ENCODE data around the gene ITGAD.
A peak's percentile ranks its signal among the peaks of the same experiment; 100 is the strongest.

Gene ITGAD

DNA sequence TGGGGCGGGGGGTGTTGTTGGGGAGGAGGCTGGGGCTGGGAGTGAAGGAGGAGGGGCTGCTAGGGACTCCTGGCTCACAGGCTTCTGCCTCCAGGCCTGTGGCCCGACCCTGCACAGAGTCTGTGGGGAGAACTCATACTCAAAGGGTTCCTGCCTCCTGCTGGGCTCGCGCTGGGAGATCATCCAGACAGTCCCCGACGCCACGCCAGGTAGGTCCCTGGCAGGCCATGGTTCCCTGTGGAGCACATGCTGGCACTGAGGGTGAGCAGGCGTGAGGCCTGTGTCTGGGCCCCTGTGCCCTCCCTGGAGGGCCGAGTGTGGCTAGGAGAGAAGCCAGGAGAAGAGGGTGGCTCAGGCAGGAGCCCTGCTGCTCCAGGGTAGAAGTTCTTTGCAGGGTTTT is 4.6 kb downstream of the ITGAD start (continued):
- TF ChIP-seq ZNF8 (CRISPR knock-in tag; IDR thresholded peaks at IDR 0.05) = no peak

DNA sequence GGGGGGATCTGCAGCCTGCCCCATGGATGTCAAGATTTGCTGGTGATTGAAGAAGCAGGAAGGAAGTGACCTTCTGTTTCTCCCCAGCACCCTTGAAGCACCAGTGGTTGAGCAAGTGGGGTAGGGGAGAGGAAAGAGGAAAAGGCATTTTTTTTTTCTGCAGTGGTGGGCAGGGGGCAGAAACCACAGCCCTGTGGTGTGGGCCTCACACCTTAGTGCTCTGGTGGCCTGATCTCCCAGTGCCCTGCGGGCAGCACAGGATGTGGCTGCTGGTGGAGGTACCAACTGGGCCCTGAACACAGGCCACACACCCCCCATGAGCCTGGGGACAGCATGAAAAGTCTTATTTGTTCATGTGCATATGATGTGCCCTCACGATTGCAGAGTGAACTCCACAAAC is 7.1 kb downstream of the ITGAD start:
- ATAC-seq = no peak
- TF ChIP-seq, protein P1, sequence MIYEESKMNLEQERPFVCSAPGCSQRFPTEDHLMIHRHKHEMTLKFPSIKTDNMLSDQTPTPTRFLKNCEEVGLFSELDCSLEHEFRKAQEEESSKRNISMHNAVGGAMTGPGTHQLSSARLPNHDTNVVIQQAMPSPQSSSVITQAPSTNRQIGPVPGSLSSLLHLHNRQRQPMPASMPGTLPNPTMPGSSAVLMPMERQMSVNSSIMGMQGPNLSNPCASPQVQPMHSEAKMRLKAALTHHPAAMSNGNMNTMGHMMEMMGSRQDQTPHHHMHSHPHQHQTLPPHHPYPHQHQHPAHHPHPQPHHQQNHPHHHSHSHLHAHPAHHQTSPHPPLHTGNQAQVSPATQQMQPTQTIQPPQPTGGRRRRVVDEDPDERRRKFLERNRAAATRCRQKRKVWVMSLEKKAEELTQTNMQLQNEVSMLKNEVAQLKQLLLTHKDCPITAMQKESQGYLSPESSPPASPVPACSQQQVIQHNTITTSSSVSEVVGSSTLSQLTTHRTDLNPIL (CRISPR knock-in tag; IDR thresholded peaks at IDR 0.05; ENCODE audit: low read depth) = no peak
- TF ChIP-seq ISL1 (CRISPR knock-in tag; IDR thresholded peaks at IDR 0.05) (no peak), TCF4 (CRISPR knock-in tag; IDR thresholded peaks at IDR 0.05; ENCODE audit: borderline replicate concordance) (no peak)

DNA sequence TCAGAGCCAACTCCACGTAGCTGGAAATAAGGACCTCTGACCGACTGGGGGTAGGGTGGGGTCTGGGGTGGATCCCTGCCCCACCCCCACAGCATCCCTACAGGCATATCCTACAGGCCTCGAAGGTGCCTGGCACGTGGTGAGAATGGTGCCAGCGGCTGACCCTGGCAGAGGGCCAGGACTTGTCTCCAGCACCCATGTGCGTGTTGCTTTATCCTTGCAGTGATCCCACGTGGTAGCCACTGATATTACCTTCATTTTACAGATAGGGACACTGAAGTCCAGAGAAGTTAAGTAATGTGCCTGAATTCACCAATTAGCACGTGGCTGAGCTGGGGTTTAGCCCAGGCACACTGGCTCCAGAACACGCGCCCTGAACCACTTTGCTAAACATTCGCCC is 8.3 kb downstream of the ITGAD start:
- no peak for TF ChIP-seq CSDC2 (CRISPR knock-in tag; IDR thresholded peaks at IDR 0.05)
- TF ChIP-seq, protein P2, sequence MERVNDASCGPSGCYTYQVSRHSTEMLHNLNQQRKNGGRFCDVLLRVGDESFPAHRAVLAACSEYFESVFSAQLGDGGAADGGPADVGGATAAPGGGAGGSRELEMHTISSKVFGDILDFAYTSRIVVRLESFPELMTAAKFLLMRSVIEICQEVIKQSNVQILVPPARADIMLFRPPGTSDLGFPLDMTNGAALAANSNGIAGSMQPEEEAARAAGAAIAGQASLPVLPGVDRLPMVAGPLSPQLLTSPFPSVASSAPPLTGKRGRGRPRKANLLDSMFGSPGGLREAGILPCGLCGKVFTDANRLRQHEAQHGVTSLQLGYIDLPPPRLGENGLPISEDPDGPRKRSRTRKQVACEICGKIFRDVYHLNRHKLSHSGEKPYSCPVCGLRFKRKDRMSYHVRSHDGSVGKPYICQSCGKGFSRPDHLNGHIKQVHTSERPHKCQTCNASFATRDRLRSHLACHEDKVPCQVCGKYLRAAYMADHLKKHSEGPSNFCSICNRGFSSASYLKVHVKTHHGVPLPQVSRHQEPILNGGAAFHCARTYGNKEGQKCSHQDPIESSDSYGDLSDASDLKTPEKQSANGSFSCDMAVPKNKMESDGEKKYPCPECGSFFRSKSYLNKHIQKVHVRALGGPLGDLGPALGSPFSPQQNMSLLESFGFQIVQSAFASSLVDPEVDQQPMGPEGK (CRISPR knock-in tag; IDR thresholded peaks at IDR 0.05; ENCODE audit: borderline replicate concordance) = no peak
- TF ChIP-seq, protein P3, sequence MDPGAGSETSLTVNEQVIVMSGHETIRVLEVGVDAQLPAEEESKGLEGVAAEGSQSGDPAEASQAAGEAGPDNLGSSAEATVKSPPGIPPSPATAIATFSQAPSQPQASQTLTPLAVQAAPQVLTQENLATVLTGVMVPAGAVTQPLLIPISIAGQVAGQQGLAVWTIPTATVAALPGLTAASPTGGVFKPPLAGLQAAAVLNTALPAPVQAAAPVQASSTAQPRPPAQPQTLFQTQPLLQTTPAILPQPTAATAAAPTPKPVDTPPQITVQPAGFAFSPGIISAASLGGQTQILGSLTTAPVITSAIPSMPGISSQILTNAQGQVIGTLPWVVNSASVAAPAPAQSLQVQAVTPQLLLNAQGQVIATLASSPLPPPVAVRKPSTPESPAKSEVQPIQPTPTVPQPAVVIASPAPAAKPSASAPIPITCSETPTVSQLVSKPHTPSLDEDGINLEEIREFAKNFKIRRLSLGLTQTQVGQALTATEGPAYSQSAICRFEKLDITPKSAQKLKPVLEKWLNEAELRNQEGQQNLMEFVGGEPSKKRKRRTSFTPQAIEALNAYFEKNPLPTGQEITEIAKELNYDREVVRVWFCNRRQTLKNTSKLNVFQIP (CRISPR knock-in tag; IDR thresholded peaks at IDR 0.05; ENCODE audit: borderline replicate concordance, low read depth) = no peak
- no peak for ATAC-seq

DNA sequence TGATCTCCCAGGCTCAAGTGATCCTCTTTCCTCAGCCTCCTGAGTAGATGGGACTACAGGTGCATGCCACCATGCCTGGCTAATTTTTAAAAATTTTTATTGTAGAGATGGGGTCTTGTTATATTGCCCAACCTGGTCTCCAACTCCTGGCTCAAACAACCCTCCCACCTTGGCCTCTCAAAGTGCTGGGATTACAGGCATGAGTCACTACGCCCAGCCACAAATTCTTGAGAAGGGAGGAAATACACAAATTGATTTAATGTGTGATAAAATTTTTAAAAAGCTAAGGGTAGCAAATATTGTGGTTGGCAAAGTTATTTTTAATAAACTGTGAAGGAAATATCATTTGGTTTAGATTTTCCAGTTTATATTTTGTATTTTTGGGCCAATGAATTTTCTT is 9.6 kb downstream of the ITGAD start:
- TF ChIP-seq, protein P3 (CRISPR knock-in tag; IDR thresholded peaks at IDR 0.05; ENCODE audit: borderline replicate concordance, low read depth) = no peak
- TF ChIP-seq ZC3H10 (CRISPR knock-in tag; IDR thresholded peaks at IDR 0.05) (no peak), TCF4 (CRISPR knock-in tag; IDR thresholded peaks at IDR 0.05; ENCODE audit: borderline replicate concordance) (no peak), RARB (CRISPR knock-in tag; IDR thresholded peaks at IDR 0.05) (no peak), SNAI2 (CRISPR knock-in tag; IDR thresholded peaks at IDR 0.05) (no peak), ARNTL (CRISPR knock-in tag; IDR thresholded peaks at IDR 0.05; ENCODE audit: borderline replicate concordance, low read depth) (no peak), OSR1 (CRISPR knock-in tag; IDR thresholded peaks at IDR 0.05) (no peak)
- no peak for ATAC-seq

DNA sequence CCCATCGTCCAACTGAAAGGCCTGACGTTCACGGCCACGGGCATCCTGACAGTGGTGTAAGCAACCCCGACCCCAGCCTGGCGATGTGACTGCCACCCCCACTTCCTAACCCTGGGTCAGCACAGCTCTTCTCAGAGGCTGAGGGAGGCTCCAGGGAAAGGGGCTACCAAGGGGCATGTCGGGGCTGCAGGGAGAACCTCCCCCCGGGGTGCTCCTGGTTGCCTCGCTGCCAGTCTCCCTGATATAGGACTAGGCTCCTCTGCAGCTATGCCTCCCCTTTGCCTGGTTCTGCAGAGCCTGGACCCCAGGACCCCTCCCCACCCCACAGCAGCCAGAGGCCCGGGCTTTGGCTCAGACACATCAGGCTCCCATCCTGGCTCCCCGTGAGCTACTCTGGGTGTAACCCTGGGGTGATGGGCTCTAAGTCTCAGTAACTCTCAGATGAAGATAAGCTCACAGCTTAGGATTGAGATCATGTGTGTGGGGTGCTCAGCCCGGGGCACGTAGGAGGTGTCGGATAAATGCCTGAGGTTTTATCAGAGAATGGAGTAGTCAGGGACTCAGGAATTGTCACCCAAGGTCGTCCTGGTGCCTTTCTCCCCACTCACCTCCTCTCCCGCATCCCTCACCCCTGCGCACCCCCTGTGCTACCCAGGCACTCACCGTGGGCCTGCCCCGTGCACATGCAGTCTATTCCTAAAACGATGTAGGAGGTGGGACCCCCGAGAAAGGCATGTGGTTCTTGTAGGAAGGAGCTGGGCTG is 10.6 kb downstream of the ITGAD start:
- TF ChIP-seq PPARA (CRISPR knock-in tag; IDR thresholded peaks at IDR 0.05; ENCODE audit: borderline replicate concordance) (no peak), TCF4 (CRISPR knock-in tag; IDR thresholded peaks at IDR 0.05; ENCODE audit: borderline replicate concordance) (no peak), ZFP3 (CRISPR knock-in tag; IDR thresholded peaks at IDR 0.05) (no peak), ZNF70 (CRISPR knock-in tag; IDR thresholded peaks at IDR 0.05) (no peak), SNAI2 (CRISPR knock-in tag; IDR thresholded peaks at IDR 0.05) (no peak), TOX (CRISPR knock-in tag; IDR thresholded peaks at IDR 0.05; ENCODE audit: borderline replicate concordance) (no peak)
- TF ChIP-seq, protein P4, sequence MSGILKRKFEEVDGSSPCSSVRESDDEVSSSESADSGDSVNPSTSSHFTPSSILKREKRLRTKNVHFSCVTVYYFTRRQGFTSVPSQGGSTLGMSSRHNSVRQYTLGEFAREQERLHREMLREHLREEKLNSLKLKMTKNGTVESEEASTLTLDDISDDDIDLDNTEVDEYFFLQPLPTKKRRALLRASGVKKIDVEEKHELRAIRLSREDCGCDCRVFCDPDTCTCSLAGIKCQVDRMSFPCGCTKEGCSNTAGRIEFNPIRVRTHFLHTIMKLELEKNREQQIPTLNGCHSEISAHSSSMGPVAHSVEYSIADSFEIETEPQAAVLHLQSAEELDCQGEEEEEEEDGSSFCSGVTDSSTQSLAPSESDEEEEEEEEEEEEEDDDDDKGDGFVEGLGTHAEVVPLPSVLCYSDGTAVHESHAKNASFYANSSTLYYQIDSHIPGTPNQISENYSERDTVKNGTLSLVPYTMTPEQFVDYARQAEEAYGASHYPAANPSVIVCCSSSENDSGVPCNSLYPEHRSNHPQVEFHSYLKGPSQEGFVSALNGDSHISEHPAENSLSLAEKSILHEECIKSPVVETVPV (CRISPR knock-in tag; IDR thresholded peaks at IDR 0.05) = no peak
- TF ChIP-seq, protein P3 (CRISPR knock-in tag; IDR thresholded peaks at IDR 0.05; ENCODE audit: borderline replicate concordance, low read depth) = no peak
- ATAC-seq = peak; percentile 47
